HG03354 (cell line): ENCODE results near the gene AMFR.
"Not testable (repeated sequence)": the region's sequence is repeated elsewhere in the genome, so short reads cannot be mapped to it uniquely, and the experiment has no call there.

ENCODE experiments used
- ATAC-seq: cut with Tn5 transposase; IDR thresholded peaks from one replicate; pipeline ENCODE4 v1.9.1; 2021; ENCODE audit warnings: mild to moderate bottlenecking; ENCODE audit not compliant: unreplicated experiment, poor library complexity, severe bottlenecking

AMFR gene

GRCh38 chr16:56399486-56399885 is 25.9 kb downstream of the AMFR start:
- ATAC-seq = no peak

- no peak for ATAC-seq
Measured at GRCh38 chr16:56399047-56399446, 26.3 kb downstream of the AMFR start.

DNA sequence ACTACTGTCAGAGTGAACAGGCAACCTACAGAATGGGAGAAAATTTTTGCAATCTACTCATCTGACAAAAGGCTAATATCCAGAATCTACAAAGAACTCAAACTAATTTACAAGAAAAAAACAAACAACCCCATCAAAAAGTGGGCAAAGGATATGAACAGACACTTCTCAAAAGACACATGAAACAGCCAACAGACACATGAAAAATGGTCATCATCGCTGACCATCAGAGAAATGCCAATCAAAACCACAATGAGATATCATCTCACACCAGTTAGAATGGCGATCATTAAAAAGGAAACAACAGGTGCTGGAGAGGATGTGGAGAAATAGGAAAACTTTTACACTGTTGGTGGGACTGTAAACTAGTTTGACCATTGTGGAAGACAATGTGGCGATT is 28.6 kb downstream of the AMFR start:
- not testable (repeated sequence) for ATAC-seq

DNA sequence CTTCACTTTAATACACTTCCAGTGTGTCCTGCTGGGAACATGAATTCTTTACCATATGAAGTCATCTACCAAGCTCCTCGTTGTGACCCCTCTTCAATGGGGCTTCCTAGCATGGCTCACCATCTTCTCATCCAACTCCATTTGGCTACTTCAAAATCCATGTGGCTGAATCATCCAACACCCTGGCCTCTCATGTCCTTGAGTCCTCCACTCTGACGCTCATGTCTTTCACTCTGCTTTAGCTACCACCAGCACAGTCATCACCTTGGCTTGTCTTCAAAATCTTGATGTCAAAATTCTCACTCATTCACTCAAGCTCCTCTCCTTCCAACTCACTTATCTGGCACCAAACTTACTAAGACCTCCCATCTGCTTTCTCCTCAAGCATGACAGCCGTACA is 35.8 kb downstream of the AMFR start:
- ATAC-seq = no peak

DNA sequence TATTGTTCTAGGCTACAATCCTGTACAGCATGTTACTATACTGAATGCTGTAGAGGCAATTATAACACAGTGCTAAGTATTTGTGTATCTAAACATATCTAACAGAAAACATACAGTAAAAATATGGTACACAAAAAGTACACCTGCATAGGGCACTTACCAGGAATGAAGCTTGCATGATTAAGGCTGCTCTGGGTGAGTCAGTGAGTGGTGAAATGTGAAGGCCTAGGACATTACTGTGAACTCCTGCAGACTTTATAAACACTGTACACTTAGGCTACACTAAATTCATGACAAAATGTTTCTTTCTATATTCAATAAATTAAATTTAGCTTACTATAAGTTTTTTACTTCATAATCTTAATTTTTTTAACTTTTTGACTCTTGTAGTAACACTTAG is 37.1 kb downstream of the AMFR start:
- no peak for ATAC-seq

- ATAC-seq = no peak
Measured at GRCh38 chr16:56387396-56387795, 37.9 kb downstream of the AMFR start.

GRCh38 chr16:56384074-56384721 is 41.1 kb downstream of the AMFR start:
- no peak for ATAC-seq

- no peak for ATAC-seq
Measured at GRCh38 chr16:56382901-56383355, 42.4 kb downstream of the AMFR start.

DNA sequence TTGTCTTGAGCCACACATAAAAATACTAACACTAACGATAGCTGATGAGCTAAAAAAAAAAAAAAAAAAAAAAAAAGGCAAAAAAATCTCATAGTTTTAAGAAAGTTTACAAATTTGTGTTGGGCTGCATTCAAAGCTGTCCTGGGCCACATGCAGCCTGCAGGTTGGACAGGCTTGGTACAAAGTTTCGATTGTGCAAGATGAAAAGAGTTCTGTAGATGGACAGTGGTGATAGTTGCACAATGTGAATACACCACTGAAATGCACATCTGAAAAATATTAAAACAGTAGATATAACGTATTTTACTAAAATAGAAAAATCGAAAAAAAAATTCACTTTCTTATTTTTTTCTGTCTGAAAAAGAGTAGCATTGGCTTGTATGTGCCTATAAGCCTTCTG is 42.9 kb downstream of the AMFR start:
- no peak for ATAC-seq

DNA sequence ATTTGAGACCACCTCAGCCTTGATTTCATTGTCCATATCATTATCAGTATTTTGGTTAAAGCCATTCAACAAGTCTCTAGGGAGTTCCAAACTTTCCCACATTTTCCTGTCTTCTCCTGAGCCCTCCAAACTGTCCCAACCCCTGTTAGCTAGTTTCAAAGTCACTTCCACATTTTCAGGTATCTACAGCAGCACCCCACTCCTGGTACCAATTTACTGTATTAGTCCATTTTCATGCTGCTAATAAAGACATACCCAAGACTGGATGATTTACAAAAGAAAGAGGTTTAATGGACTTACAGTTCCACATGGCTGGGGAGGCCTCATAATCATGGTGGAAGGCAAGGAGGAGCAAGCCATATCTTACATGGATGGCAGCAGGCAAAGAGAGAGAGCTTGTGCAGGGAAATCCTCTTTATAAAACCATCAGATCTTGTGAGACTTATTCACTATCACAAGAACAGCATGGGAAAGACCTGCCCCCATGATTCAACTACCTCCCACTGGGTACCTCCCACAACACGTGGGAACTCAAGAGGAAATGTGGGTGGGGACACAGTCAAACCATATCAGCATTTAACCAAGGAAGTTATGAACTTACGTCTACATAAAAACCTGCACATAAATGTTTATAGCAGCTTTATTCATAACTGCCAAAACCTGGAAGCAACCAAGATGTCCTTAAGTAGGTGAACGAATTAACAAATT is 44.4 kb downstream of the AMFR start:
- ATAC-seq = not testable (repeated sequence)

- ATAC-seq = not testable (repeated sequence)
Measured at GRCh38 chr16:56379044-56379443, 46.3 kb downstream of the AMFR start.

DNA sequence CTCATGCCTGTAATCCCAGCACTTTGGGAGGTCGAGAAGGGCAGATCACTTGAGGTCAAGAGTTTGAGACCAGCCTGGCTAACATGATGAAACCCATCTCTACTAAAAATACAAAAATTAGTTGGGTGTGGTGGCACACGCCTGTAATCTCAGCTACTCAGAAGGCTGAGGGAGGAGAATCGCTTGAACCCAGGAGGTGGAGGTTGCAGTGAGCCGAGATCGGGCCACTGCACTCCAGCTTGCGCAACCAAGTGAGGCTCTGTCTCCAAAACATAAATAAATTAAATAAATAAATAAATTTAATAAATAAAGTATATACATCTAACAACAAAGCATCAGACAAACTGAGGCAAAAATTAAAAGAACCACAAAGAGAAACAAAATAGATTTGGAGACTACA is 49.6 kb downstream of the AMFR start:
- ATAC-seq = not testable (repeated sequence)

- no peak for ATAC-seq
Measured at GRCh38 chr16:56373003-56373402, 52.3 kb downstream of the AMFR start.

DNA sequence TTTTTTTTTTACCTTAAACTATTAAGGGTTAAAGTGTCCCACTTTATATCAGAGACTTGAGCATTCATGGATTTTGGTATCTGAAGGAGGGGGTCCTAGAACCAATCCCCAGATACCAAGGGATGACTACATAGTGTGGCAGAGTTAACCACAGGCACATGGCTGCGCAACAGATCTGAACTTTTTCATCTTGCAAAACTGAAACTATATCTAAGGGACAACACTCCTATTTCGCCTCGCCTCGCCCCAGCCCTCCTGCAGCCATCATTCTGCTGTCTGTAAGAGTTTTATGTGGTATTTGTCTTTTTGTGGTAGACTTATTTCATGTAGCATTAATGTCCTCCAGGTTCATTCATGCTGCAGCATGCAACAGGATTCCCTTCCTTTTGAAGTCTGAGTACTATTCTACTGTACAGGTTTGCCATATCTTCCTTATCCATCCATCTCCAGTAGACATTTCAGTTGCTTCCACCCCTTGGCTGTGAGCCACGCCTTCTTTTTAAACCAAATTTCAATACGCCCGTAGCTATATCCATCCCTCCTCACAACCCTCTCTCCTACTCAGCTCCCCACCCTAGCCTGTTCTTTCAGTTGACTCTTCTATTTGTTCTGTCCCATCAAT is 53.2 kb downstream of the AMFR start:
- no peak for ATAC-seq

DNA sequence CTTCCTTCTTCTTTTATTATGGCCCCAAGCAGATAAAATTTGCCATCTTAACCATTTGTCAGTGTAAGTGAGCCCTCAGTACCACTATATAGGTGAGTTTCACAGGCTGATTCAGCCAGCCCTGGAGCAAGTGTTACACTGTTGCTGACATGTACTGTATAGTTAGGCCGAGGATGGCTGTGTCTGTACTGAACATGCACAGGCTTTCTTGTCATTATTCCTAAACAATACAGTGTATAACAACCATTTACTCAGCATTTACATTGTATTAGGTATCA is 53.7 kb downstream of the AMFR start:
- no peak for ATAC-seq

GRCh38 chr16:56370875-56371659 is 54.3 kb downstream of the AMFR start:
- ATAC-seq = no peak

DNA sequence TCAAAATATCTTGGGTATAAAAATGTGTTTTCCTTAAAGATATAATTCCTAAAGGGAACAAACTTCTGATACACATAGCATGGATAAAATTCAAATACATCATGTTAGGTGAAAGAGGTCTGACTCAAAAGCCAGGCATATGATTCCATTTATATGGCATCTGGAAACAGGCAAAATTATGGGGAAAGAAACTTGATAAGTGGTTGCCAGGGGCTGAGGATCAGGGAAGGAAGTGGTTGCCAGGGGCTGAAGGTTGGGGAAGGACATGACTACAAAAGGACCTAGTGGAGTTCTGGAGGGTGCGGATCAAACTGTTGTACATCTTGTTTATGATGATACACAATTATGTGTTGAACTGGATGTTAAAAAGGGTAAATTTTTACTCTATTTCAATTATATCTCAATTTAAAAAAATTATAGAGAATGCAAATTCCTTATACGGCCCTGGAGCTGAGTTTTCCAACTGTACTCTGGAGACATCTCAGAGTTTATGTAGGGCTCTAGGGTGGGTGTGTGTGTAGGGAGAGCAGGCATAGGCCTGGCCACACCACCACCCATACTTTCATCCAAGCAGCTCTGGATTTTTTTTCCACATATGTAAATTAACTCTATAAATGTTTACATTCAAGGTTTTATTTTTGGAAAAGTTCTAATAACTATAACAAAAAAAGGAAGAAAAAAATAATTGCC is 55.0 kb downstream of the AMFR start:
- ATAC-seq = no peak

GRCh38 chr16:56369202-56369601 is 56.1 kb downstream of the AMFR start:
- no peak for ATAC-seq

- no peak for ATAC-seq
Measured at GRCh38 chr16:56368545-56368944, 56.8 kb downstream of the AMFR start.

DNA sequence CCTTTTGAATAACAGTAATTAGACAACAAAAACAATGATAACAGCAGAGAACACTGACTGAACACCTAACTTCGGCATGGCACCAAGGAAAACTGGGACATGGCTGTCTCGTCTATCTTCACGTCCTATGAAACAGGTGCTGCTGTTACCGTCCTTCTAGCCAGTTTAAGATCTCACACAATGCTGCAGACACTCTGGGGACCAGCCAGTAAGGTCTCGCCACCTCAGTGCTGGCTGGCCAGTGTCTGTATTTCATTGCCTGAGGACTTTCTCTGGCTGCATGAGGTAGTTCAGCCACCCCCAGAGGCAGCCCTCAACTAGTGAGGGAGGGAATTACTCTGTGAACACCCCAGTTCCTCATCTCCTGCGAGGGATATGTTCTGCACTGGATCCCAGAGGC is 57.6 kb downstream of the AMFR start:
- no peak for ATAC-seq
